Suprapubic skin (tissue), 4 donors: ENCODE results near the gene SHROOM2. TPM values are rescaled to one million over a fixed set of nuclear protein-coding genes. Genes with fewer than 3 reads are reported as not detected.

Experiments used
- DNase-seq, 2 donors: peaks; one replicate each; pipeline ENCODE4 v3.0.0-alpha.2; 2019; ENCODE audit warnings: low spot score in 2 of 2
- H3K27ac ChIP-seq: fragments of 200-600 bp; sonication (generic); one replicate; pipeline ENCODE4 v1.5.1; 2019
- H3K27me3 ChIP-seq: fragments of 200-600 bp; sonication (generic); one replicate; pipeline ENCODE4 v1.5.1; 2019
- H3K36me3 ChIP-seq: fragments of 200-600 bp; sonication (generic); one replicate; pipeline ENCODE4 v1.5.1; 2019
- H3K4me1 ChIP-seq: fragments of 200-600 bp; sonication (generic); one replicate; pipeline ENCODE4 v1.5.1; 2019
- H3K4me3 ChIP-seq: fragments of 200-600 bp; sonication (generic); one replicate; pipeline ENCODE4 v1.5.1; 2019; ENCODE audit warnings: mild to moderate bottlenecking
- H3K9me3 ChIP-seq: fragments of 200-600 bp; sonication (generic); one replicate; pipeline ENCODE4 v1.5.1; 2019
- CTCF ChIP-seq, 2 donors: fragments of 200-600 bp in 1 of 2; fragments of 450-650 bp in 1 of 2; sonication (generic) in 1 of 2; IDR thresholded peaks; one replicate each; pipeline ENCODE4 v1.5.1; 2016 to 2019; ENCODE audit warnings: antibody characterized with exemption in 2 of 2, mild to moderate bottlenecking in 1 of 2, moderate library complexity in 1 of 2
- EP300 ChIP-seq: sonication (generic); formaldehyde crosslinking; IDR thresholded peaks from one replicate; pipeline ENCODE4 v1.6.1; 2017; ENCODE audit warnings: antibody characterized with exemption
- POLR2A ChIP-seq, 2 donors: fragments of 450-650 bp; IDR thresholded peaks; one replicate each; pipeline ENCODE4 v1.6.1; 2017; ENCODE audit warnings: antibody characterized with exemption in 2 of 2, mild to moderate bottlenecking in 2 of 2, moderate library complexity in 2 of 2
- POLR2AphosphoS5 ChIP-seq, 3 donors: sonication (generic); formaldehyde crosslinking; IDR thresholded peaks; one replicate each; pipeline ENCODE4 v1.6.1; 2017; ENCODE audit warnings: antibody characterized with exemption in 3 of 3
- WGBS: methylation state at CpG from one replicate; pipeline ENCODE4 v1.1.5; 2018; 5-methylcytosine and 5-hydroxymethylcytosine counted together
- total RNA-seq, 4 donors: library from RNA; depleted of rRNA; stranded (reverse); fragments of >200 nt; gene quantifications; one replicate each; pipeline ENCODE4 v1.1.0, GENCODE V29; 2016

The SHROOM2 gene
- total RNA-seq, 4 donors from 2014 or later, result 10.7 to 16.7 (median 11.8) TPM

- no peak overlapping the region for H3K27ac ChIP-seq
These were observed 133.5 kb downstream of the SHROOM2 start for GRCh38 chrX:9919632-9920172.

GRCh38 chrX:9921407-9921806 is 135.2 kb downstream of the SHROOM2 start:
- Histone ChIP-seq H3K27me3 (no peaks in the 10 kb centered on the region), H3K4me1 (no peaks in the 10 kb centered on the region), H3K36me3 (no peaks in the 10 kb centered on the region), H3K27ac (no peak overlapping the region), H3K4me3 (no peak overlapping the region), H3K9me3 (no peaks in the 10 kb centered on the region)
- no peak for DNase-seq
- no peak for TF ChIP-seq CTCF (IDR thresholded peaks at IDR 0.05)
- TF ChIP-seq POLR2A (IDR thresholded peaks at IDR 0.05), result no peak
- TF ChIP-seq EP300, result no peak
- no peak for TF ChIP-seq POLR2AphosphoS5 (IDR thresholded peaks at IDR 0.05)
- WGBS, result 83% methylated on average over 5 of the region's 5 CpGs

More at GRCh38 chrX:9919632-9920172, 133.5 kb downstream of the SHROOM2 start:
- Histone ChIP-seq H3K4me3 (no peak overlapping the region), H3K9me3 (no peaks in the 10 kb centered on the region), H3K4me1 (peaks cover under 1% of the 10 kb centered on the region), H3K27me3 (no peaks in the 10 kb centered on the region), H3K36me3 (no peaks in the 10 kb centered on the region)
- 67% methylated on average over 3 of the region's 3 CpGs for WGBS
- TF ChIP-seq POLR2A (IDR thresholded peaks at IDR 0.05), result no peak
- no peak for TF ChIP-seq EP300
- no peak for TF ChIP-seq POLR2AphosphoS5 (IDR thresholded peaks at IDR 0.05)
- TF ChIP-seq CTCF (IDR thresholded peaks at IDR 0.05), result no peak
- no peak for DNase-seq

GRCh38 chrX:9923357-9923756 is 137.1 kb downstream of the SHROOM2 start:
- no peak for DNase-seq
- no peak overlapping the region for H3K4me3 ChIP-seq

GRCh38 chrX:9926002-9926401 is 139.8 kb downstream of the SHROOM2 start:
- DNase-seq, result no peak
- Histone ChIP-seq H3K27me3 (no peaks in the 10 kb centered on the region), H3K9me3 (no peaks in the 10 kb centered on the region), H3K36me3 (no peaks in the 10 kb centered on the region), H3K27ac (no peak overlapping the region), H3K4me1 (no peaks in the 10 kb centered on the region), H3K4me3 (no peak overlapping the region)
- TF ChIP-seq CTCF (IDR thresholded peaks at IDR 0.05), result no peak
- no peak for TF ChIP-seq EP300
- no peak for TF ChIP-seq POLR2AphosphoS5 (IDR thresholded peaks at IDR 0.05)
- no peak for TF ChIP-seq POLR2A (IDR thresholded peaks at IDR 0.05)
- 88% methylated on average over 7 of the region's 9 CpGs for WGBS

More at GRCh38 chrX:9923357-9923756, 137.1 kb downstream of the SHROOM2 start:
- TF ChIP-seq POLR2A (IDR thresholded peaks at IDR 0.05), result no peak
- no peak for TF ChIP-seq CTCF (IDR thresholded peaks at IDR 0.05)
- TF ChIP-seq EP300, result no peak
- TF ChIP-seq POLR2AphosphoS5 (IDR thresholded peaks at IDR 0.05), result no peak
- H3K27ac ChIP-seq, result no peak overlapping the region
- no peaks in the 10 kb centered on the region for H3K9me3 ChIP-seq
- H3K36me3 ChIP-seq, result no peaks in the 10 kb centered on the region
- H3K4me1 ChIP-seq, result no peaks in the 10 kb centered on the region
- 62% methylated on average over 5 of the region's 5 CpGs for WGBS
- H3K27me3 ChIP-seq, result no peaks in the 10 kb centered on the region

GRCh38 chrX:9927698-9928482 is 141.7 kb downstream of the SHROOM2 start:
- no peak overlapping the region for H3K4me3 ChIP-seq
- no peak overlapping the region for H3K27ac ChIP-seq
- H3K36me3 ChIP-seq, result peaks cover 4% of the 10 kb centered on the region
- 32% methylated on average over 11 of the region's 11 CpGs for WGBS
- H3K27me3 ChIP-seq, result no peaks in the 10 kb centered on the region
- no peak for DNase-seq
- no peak for TF ChIP-seq EP300
- TF ChIP-seq POLR2A (IDR thresholded peaks at IDR 0.05), result no peak
- no peak for TF ChIP-seq CTCF (IDR thresholded peaks at IDR 0.05)
- no peak for TF ChIP-seq POLR2AphosphoS5 (IDR thresholded peaks at IDR 0.05)
- no peaks in the 10 kb centered on the region for H3K4me1 ChIP-seq
- no peaks in the 10 kb centered on the region for H3K9me3 ChIP-seq
